ENCODE results near the gene RIPOR1.

RIPOR1 gene

DNA sequence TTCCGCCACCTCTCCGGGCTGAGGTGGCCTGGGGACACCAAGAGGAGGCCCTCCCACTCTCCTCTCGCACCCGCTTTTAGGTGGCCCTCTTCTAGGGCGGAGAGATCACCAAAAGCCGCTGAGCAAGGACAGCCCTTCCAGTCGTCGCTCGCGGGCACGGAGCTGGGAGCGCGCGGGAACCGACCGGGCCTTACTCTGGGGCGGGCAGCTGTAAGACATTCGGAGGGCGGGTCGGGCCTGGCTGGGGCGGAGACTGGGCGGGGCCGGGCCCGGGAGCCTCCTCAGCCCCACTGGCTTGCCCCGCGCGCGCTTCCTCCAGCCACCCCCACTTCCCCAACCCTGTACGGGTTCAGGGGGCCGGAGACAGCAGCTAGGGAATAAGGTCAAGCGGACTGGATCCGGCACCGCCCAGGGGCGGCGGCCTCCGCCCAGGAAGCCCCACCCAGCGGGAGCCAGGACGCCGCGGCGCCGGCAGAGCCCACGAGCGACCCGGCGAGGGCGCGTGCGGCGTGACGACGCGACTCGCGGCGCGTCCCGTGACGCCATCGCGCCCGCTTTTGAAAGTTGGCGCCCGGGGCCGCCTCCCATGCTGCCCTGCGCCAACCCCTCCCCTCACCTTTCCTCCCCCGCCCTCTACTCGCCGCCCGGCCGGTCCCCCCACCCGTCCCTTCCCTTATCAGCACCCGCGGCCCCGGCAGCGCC is 33.3 kb downstream of the RIPOR1 start:
- FAIRE-seq, result no peak

DNA sequence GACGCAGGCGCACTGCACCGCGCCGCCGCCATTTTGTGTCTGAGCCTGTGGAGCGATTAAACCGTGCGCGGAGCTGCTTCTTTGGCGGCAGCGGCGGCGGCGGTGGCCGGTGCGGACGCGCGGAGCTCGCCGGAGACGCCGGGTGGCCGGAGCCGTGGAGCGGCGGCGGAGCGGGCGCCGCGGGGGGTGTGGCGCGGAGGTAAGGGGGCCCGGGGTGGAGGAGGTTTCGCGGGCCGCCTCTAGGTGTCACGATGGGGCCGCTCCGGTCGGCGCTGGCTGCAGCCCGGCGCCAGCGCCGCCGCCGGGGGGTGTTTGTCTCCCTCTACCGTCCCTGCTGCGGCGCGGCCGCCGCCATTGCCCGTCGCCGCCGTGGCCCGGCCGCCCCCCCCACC is 33.9 kb downstream of the RIPOR1 start, which contains the start of gene CTCF:
CTCF (plus strand) TSS at position 1 of the 392 bp plus-strand sequence. CDS start 48,307 bp downstream, outside the sequence.
- no peak for FAIRE-seq

DNA sequence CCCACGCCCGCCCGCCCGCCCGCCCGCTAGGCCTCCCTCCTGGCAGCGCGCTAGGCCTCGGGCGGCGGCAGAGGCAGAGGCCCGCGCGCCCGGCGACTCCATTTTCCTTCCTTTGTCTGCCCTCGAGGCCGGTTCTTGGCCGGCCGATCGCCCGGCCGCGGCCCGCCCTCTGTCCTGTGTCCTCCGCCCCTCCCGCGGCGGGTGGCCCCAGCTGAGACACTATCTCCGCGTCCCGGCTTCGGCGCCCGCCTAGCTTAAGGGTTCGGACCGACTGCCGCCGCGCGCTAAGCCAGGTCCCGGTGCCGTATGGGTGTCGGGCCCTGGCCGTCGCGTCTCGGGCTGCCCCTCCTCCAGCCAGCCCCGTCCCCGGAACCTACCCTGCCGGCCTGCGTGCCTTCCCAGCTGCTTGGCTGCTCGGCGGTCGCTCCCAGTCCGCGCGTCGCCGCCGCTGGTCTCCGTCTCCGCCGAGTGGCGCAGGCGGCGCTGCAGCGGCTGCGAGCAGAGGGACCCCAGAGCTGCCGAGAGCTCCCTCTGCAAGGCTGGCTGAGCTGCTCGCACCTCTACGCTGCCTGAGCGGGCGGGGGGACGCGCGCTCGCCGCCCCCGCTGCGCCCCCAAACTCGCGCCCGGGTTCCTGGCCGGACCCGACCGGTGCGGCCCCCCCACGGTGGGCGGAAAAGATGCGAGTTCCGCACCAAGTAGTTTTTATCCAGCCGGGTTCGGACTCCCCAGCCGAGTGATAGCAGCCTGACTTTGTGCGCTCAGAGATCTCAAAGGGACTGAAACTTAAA is 34.5 kb downstream of the RIPOR1 start:
- no peak for FAIRE-seq

DNA sequence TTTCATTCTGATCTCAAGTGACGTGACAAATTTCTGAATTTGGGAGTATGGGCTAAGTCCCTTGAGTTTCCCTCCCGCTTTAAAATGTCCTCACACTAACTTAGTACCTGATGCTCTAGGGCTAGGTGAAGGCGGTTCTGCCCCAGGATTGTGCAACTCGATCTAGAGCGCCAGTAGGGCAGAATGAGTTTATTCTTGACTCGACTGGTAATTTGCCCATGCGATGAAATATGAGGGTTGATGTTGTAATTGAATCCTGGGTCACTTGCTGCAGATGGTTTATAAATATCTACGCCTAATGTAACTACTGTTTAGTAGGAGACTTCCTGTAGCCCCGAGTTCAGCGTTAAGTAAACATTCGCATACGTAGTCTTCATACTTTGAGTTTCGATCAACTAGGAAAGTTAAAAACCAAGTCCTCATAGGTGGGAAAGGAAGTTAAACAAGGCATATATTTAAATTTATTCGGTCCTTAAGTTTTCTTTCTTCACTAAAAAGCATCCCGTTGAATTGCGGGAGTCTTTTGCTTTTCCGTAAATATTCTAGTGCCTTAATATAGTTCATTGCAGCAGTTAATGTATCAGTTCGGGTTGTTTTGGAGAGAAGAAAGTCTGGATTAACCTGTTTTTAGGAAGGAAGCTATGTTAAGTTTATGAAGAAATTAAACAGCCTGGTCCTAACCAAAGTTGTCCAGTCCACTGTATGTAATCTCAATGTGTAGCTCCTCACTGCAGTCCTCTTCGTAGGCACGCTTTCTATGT is 35.3 kb downstream of the RIPOR1 start:
- no peak for FAIRE-seq

DNA sequence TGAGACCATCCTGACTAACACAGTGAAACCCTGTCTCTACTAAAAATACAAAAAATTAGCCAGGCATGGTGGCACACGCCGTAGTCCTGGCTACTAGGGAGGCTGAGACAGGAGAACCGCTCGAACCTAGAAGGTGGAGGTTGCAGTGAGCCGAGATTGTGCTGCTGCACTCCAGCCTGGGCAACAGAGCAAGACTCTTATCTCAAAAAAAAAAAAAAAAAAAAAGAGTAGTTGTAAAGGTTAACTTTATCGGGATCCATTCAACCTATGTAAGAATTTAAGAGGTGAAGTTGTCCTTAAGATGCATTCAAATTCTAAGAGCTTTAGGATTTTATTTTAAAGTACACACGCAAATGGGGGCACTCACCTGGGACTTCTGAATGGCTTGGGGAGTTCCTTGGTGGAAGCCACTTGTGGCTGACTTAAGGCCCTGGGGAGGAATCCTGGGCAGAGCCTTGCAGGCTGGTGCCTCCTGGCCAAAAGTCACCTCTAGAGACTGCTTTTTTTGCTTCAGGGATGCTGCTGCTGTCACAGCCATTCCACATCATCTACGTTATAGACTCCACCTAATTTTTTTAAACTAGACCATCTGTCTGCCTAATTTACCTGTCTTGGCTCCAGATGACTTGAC is 37.0 kb downstream of the RIPOR1 start:
- no peak for FAIRE-seq

DNA sequence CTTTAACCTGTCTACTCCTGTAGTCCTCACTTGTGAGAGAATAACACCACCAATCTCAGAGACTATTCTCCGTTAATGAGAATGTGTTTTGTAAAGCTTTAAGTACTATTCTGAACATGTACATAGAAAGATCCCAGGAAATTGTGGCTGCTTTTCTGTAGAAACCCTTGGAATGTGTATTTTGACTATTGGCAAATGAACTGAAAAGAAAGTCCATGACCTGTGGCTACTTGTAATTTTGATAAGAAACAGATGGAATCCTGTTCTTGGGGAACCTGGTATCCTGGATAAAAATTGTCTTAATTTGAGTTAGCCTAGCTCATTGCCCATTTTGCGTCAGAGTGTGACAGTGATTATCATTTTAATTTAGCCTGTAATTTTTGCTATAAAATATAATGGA is 42.8 kb downstream of the RIPOR1 start:
- FAIRE-seq, result no peak

DNA sequence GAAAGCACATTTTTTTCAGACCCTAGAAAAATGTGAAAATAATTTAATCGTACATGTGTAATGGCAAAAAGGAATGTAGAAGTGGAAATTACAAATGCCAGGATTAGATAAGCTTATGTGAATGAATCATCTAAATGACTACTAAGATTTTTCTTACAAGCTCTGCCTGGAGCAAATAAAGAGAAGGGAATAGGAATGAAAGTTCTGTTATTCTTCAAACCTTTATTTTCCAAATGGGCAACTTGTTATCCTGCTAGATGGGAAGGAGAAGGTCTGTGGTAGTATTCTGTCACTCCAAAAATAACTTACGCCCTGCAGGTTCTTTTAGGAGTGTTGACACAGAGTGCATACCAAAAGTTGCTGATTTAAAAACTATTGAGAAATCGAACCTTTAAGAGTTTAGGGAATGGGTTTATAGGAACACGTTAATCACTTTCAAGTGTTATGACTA is 43.4 kb downstream of the RIPOR1 start:
- FAIRE-seq, result no peak

DNA sequence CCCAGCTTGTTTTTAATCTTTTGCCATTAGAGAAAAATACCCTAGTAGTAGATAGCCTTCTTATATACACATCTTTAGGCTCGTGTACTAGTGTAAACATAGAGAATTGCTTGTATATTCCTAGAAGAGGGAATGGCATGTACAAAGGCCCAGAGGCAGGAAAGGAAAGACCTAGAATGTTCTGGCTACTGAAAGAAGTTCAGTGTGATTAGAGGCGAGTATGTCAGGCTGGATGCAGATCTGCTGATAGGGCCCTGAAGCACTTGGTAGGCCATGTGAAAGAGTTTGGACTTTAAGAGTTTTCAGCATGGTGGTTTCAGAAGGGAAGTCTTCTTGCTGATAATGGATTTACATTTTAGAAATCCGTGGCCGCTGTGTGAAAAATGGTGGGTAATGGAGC is 51.1 kb downstream of the RIPOR1 start:
- FAIRE-seq, result no peak

DNA sequence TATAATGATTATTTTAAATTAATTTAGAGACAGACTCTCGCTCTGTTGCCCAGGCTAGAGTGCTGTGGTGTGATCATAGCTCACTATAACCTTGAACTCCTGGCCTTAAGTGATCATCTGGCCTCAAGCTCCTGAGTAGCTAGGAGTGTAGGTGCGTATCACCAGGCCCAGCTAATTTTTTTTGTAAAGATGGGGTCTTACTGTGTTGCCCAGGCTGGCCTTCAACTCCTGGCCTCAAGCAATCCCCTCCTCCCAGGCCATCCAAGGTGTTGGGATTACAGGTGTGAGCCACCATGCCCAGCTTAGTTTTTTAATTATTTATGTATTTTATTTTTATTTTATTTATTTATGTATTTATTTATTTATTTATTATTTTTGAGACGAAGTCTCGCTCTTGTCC is 51.6 kb downstream of the RIPOR1 start:
- no peak for FAIRE-seq

DNA sequence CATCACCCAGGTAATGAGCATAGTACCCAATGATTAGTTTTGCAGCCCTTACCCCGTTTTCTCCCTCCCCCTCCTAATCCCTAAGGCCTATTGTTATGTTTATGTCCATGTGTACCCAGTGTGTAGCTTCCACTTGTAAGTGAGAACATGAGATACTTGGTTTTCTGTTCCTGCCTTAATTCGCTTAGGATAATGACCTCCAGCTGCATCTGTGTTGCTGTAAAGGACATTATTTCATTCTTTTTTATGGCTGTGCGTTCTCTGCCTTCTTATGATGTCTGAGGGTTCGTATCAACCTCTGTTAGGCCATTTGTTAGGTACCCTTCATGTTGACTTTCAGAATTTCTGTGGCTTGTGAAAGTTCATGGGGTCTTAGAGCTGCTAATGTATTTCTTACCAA is 64.7 kb downstream of the RIPOR1 start:
- no peak for FAIRE-seq

DNA sequence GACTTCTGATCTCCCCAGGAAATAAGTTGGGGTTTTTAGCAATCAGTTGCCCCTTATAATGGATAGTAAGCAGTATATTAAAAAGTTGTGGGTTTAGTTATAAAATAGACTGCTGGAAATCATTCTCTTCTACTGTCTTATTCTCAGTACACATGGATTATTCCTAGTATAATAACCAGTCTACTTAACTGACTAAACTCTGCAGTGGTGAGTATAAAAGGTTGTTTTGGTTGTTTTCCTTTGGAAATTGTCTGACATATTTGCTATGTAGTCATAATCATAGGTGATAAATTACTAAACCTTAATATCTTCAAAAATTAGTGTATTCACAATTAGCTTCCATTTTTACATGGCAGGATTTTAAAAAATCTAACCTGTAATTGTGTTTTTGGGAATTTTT is 65.1 kb downstream of the RIPOR1 start:
- FAIRE-seq, result no peak

DNA sequence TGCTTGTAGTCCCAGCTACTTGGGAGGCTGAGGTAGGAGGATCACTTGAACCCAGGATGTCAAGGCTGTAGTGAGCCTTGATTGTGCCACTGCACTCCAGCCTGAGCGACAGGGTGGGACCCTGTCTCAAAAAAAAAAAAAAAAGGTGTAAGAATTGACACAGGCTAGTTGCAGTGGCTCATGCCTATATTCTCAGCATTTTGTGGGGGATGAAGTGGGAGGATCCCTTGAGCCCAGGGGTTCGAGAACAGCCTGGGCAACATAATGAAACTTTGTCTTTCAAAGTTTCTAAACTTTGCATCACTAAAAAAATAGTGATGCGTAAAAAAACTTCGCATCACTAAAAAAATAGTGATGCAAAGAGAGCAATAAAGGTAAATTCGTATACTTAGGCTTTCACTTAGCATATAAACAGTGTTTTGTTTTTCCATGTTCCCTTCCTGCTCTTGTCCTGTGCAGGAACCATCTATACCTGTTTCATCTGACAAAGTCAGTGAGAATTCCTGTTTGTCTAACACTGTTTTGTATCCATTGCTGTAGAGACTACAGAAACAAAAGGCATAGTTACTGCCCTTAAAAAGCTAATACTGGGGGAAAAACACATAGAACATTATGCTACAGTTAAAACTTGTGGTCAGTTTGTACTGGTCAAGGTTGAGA is 65.8 kb downstream of the RIPOR1 start:
- FAIRE-seq, result no peak

DNA sequence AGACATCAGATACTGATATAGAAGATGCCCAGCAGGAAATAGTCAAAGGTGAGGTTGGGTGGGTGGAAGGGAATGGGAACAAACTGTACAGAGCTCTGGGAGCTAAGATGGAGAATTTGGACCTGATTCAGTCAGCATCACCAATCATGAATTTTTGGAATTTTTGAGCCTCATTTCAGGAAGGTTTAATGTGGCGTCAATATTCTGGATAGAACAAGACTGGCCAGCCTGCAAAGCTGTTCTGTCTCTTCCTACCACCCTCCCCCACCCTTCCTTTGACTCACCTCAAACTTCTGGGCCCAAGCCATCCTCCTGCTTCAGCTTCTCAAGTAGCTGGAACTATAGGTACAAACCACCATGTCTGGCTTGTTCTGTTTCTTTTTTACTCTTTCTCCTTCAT is 66.3 kb downstream of the RIPOR1 start:
- FAIRE-seq, result no peak

All from islet of Langerhans (tissue), 1 donor.